Measurements from ENCODE around the gene NDUFA7.

NDUFA7 gene

GRCh38 chr19:8338835-8339234 is 17.7 kb upstream of the NDUFA7 start:
- H3K4me3 ChIP-seq (ENCODE audit: low read depth, low read length), result no peak overlapping the region
- TF ChIP-seq, protein P1, sequence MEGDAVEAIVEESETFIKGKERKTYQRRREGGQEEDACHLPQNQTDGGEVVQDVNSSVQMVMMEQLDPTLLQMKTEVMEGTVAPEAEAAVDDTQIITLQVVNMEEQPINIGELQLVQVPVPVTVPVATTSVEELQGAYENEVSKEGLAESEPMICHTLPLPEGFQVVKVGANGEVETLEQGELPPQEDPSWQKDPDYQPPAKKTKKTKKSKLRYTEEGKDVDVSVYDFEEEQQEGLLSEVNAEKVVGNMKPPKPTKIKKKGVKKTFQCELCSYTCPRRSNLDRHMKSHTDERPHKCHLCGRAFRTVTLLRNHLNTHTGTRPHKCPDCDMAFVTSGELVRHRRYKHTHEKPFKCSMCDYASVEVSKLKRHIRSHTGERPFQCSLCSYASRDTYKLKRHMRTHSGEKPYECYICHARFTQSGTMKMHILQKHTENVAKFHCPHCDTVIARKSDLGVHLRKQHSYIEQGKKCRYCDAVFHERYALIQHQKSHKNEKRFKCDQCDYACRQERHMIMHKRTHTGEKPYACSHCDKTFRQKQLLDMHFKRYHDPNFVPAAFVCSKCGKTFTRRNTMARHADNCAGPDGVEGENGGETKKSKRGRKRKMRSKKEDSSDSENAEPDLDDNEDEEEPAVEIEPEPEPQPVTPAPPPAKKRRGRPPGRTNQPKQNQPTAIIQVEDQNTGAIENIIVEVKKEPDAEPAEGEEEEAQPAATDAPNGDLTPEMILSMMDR (IDR thresholded peaks at IDR 0.05; ENCODE audit: control insufficient read depth, extremely low read depth, insufficient read depth), result no peak
- no peak for DNase-seq (ENCODE audit: low read depth)

DNA sequence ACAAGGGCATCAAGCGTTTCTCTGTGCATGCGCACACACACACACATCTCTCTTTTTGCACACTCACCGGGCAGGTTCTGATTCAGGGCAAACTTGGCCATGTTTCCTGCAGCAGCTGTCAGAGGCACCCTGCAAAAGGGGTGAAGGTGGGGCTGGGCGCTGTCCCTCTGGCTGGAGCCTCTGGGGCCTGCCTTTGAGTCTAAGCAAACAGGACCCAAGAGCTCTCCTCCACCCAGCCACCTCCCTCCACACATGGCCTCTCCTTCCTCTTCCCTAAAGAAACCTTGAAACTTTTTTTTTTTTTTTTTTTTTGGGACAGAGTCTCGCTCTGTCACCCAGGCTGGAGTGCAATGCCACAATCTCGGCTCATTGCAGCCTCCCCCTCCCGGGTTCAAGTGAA is 16.6 kb upstream of the NDUFA7 start:
- TF ChIP-seq, protein P1 (IDR thresholded peaks at IDR 0.05; ENCODE audit: control insufficient read depth, extremely low read depth, insufficient read depth), result no peak
- no peak for DNase-seq (ENCODE audit: low read depth)
- H3K4me3 ChIP-seq (ENCODE audit: low read depth, low read length), result no peak overlapping the region

- TF ChIP-seq, protein P1 (IDR thresholded peaks at IDR 0.05; ENCODE audit: control insufficient read depth, extremely low read depth, insufficient read depth), result no peak
- H3K4me3 ChIP-seq (ENCODE audit: low read depth, low read length), result no peak overlapping the region
- DNase-seq (ENCODE audit: low read depth), result no peak
Observed at GRCh38 chr19:8336660-8337059, 15.5 kb upstream of the NDUFA7 start.

DNA sequence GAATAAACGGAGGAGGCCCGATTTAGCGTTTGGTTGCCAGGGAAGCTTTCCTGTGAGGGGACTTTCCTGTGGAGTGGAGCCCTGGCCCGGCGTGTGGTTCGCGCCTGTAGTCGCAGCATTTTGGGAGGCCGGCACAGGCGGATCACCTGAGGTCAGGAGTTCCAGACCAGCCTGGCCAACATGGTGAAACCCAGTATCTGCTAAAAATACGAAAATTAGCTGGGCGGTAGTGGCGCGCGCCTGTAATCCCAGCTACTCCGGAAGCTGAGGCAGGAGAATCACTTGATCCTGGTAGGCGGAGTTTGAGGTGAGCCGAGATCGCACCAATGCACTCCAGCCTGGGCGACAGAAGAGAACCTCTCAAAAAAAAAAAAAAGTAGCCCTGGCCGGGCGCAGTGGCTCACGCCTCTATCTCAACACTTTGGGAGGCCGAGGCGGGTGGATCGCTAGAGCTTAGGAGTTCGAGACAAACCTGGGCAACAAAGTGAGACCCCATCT is 14.9 kb upstream of the NDUFA7 start:
- no peak for DNase-seq (ENCODE audit: low read depth)
- no peak overlapping the region for H3K4me3 ChIP-seq (ENCODE audit: low read depth, low read length)
- TF ChIP-seq, protein P1 (IDR thresholded peaks at IDR 0.05; ENCODE audit: control insufficient read depth, extremely low read depth, insufficient read depth), result no peak

- TF ChIP-seq, protein P1 (IDR thresholded peaks at IDR 0.05; ENCODE audit: control insufficient read depth, extremely low read depth, insufficient read depth), result peak; percentile 18; the same call in 1 of the 2 replicates
- no peak for DNase-seq (ENCODE audit: low read depth)
- peak overlapping the region; percentile 25 for H3K4me3 ChIP-seq (ENCODE audit: low read depth, low read length)
Observed at GRCh38 chr19:8335343-8336071, 14.3 kb upstream of the NDUFA7 start.

DNA sequence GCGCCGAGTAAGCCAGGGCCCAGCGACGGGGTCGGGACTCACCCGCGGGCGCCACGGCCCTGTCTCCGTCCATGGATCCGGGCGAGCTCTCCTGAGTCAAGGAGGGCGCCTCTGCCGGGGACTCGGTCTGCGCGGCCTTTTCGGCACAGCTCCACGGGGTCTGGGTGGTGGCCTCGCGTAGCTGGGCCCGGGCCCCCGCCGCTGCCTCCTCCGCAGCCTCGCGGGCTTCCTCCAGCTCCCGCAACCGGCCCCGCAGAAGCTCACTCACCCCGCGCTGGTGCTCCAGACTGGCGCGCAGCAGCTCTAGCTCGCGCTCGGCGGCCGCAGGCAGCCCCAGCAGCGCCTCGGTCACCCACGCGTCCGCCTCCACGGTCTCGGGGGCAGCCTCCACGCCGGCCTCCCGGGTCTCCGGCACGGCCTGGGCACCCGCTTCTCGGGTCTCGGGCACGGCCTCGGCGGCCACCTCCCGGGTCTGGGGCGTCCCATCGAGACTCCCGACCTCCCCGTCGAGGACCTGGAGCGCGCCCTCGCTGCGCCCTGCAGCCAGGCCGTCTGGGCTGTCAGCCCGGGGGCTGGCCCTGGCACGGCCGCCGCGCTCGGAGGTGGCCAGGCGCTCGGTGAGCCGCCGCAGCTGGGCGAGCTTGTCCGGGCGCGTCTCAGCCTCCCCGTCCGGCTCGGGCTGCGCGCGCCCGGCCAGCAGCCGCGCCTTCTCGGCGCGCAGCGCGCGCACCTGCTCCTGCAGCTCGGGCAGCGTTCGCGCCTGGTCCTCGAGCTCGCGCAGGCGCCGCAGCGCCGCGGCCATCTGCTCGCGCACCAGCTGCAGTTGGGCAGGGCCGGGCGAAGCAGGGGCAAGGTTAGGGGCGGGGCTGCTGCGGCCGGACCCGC is 13.5 kb upstream of the NDUFA7 start:
- peak overlapping the region; percentile 44 for H3K4me3 ChIP-seq (ENCODE audit: low read depth, low read length)
- TF ChIP-seq, protein P1 (IDR thresholded peaks at IDR 0.05; ENCODE audit: control insufficient read depth, extremely low read depth, insufficient read depth), result no peak
- peak; percentile 64 for DNase-seq (ENCODE audit: low read depth)

All from LNCaP clone FGC (cell line).